Natural killer cell (primary cell): ENCODE measurements around the gene CHCHD10. TPM values are rescaled to one million over a fixed set of nuclear protein-coding genes. Genes with fewer than 3 reads are reported as not detected.
"Not testable (repeated sequence)": the region's sequence is repeated elsewhere in the genome, so short reads cannot be mapped to it uniquely, and the experiment has no call there.

Experiments used
- ATAC-seq, 3 donors: fragments of 150-1000 bp in 2 of 3; fragments of 200-7000 bp in 1 of 3; cut with Tn5 transposase; 1 replicate in 1 of 3; 2 replicates in 2 of 3; pipeline ENCODE4 v1.10.0; 2021; ENCODE audit warnings: mild to moderate bottlenecking in 2 of 3, moderate library complexity in 2 of 3
- DNase-seq, 2 donors: peaks; one replicate each; pipeline versions ENCODE4 v3.0.0 to v3.0.0-alpha.2; 2013 to 2021; ENCODE audit warnings: mixed read lengths in 1 of 2
- H3K27ac ChIP-seq: one replicate; pipeline ENCODE4 v1.5.1; 2013; ENCODE audit warnings: mild to moderate bottlenecking, low read length
- H3K27me3 ChIP-seq: one replicate; pipeline ENCODE4 v1.6.1; 2013; ENCODE audit warnings: low read length; ENCODE audit not compliant: control insufficient read depth, insufficient read depth
- H3K36me3 ChIP-seq: one replicate; pipeline ENCODE4 v1.6.1; 2013; ENCODE audit warnings: low read length; ENCODE audit not compliant: control insufficient read depth, insufficient read depth
- H3K4me1 ChIP-seq: one replicate; pipeline ENCODE4 v1.6.1; 2013; ENCODE audit warnings: low read length; ENCODE audit not compliant: control insufficient read depth, insufficient read depth
- H3K4me3 ChIP-seq: one replicate; pipeline ENCODE4 v1.5.1; 2013; ENCODE audit warnings: low read length
- H3K9me3 ChIP-seq: one replicate; pipeline ENCODE4 v1.6.1; 2013; ENCODE audit warnings: low read length; ENCODE audit not compliant: control insufficient read depth, insufficient read depth
- H3K27ac Mint-ChIP-seq, 2 donors: one replicate each; pipeline ENCODE4 v1.8.0; 2022; ENCODE audit warnings: mild to moderate bottlenecking in 2 of 2, mixed read lengths in 2 of 2, moderate library complexity in 1 of 2
- H3K27me3 Mint-ChIP-seq, 2 donors: one replicate each; pipeline ENCODE4 v1.8.0; 2022; ENCODE audit warnings: low read depth in 2 of 2, mixed read lengths in 2 of 2
- H3K36me3 Mint-ChIP-seq: one replicate; pipeline ENCODE4 v1.8.0; 2022; ENCODE audit warnings: mixed read lengths
- H3K4me1 Mint-ChIP-seq, 2 donors: one replicate each; pipeline ENCODE4 v1.8.0; 2022; ENCODE audit warnings: mixed read lengths in 2 of 2
- H3K4me3 Mint-ChIP-seq: one replicate; pipeline ENCODE4 v1.8.0; 2022; ENCODE audit warnings: mild to moderate bottlenecking, moderate library complexity, mixed read lengths
- H3K9me3 Mint-ChIP-seq, 2 donors: one replicate each; pipeline ENCODE4 v1.8.0; 2022; ENCODE audit warnings: mixed read lengths in 2 of 2
- CTCF ChIP-seq: fragments of 200-600 bp; IDR thresholded peaks from one replicate; pipeline ENCODE4 v1.8.0; 2022; ENCODE audit warnings: antibody characterized with exemption
- WGBS: methylation state at CpG from one replicate; pipeline ENCODE4 v1.1.7; 2013; ENCODE audit warnings: missing lambda C conversion rate; ENCODE audit not compliant: insufficient coverage; 5-methylcytosine and 5-hydroxymethylcytosine counted together
- intact Hi-C: fragments of 100-400 bp; cut with micrococcal nuclease; formaldehyde crosslinking; loops from one replicate; pipeline ENCODE4 v1.14.2; 2022
- total RNA-seq, 4 donors: library from RNA; stranded (reverse); fragments of 120-200 nt in 1 of 4; gene quantifications; one replicate each; pipeline versions ENCODE4 v1.2.3 to v1.2.4, GENCODE V29; 2013 to 2022

Gene CHCHD10
- total RNA-seq, 3 donors from 2014 or later (not counting 1 experiment from before 2014, with no cell fraction given), result 9.3 to 22.5 (median 13.8) TPM

GRCh38 chr22:23742505-23743264 is 25.1 kb downstream of the CHCHD10 start:
- no peak overlapping the region for H3K27ac ChIP-seq
- DNase-seq (no peak), ATAC-seq (no peak)
- peaks cover 28% of the 10 kb centered on the region for H3K36me3 ChIP-seq
- Mint-ChIP-seq H3K27me3 (no peaks in the 10 kb centered on the region), H3K27ac (no peak overlapping the region), H3K36me3 (peaks cover 13% of the 10 kb centered on the region), H3K9me3 (no peaks in the 10 kb centered on the region), H3K4me3 (no peak overlapping the region), H3K4me1 (peaks cover 12 to 19% of the 10 kb centered on the region in 2 donors)
- H3K27me3 ChIP-seq, result no peaks in the 10 kb centered on the region
- TF ChIP-seq CTCF, result no peak
- no peak overlapping the region for H3K4me3 ChIP-seq
- 96% methylated on average over 7 of the region's 7 CpGs for WGBS
- intact Hi-C loops, result no loop called here
- H3K4me1 ChIP-seq, result no peaks in the 10 kb centered on the region
- no peaks in the 10 kb centered on the region for H3K9me3 ChIP-seq

GRCh38 chr22:23737696-23738095 is 30.1 kb downstream of the CHCHD10 start:
- H3K36me3 ChIP-seq, result peaks cover 9% of the 10 kb centered on the region
- no peak overlapping the region for H3K4me3 Mint-ChIP-seq
- ATAC-seq, result no peak
- no peak for DNase-seq
- H3K4me1 Mint-ChIP-seq, result no peaks in the 10 kb centered on the region
- H3K27me3 Mint-ChIP-seq, result no peaks in the 10 kb centered on the region
- H3K27ac ChIP-seq, result no peak overlapping the region
- intact Hi-C loops, result no loop called here
- H3K9me3 Mint-ChIP-seq, result no peaks in the 10 kb centered on the region
- H3K9me3 ChIP-seq, result no peaks in the 10 kb centered on the region
- no peak overlapping the region for H3K4me3 ChIP-seq
- no peak overlapping the region for H3K27ac Mint-ChIP-seq
- H3K4me1 ChIP-seq, result no peaks in the 10 kb centered on the region
- no peak for TF ChIP-seq CTCF
- no peaks in the 10 kb centered on the region for H3K36me3 Mint-ChIP-seq
- H3K27me3 ChIP-seq, result no peaks in the 10 kb centered on the region

- H3K36me3 Mint-ChIP-seq, H3K27me3 ChIP-seq, H3K9me3 Mint-ChIP-seq, H3K36me3 ChIP-seq, H3K4me1 Mint-ChIP-seq, ATAC-seq, H3K4me3 Mint-ChIP-seq, H3K27me3 Mint-ChIP-seq, H3K27ac Mint-ChIP-seq, H3K4me3 ChIP-seq, intact Hi-C loops, H3K4me1 ChIP-seq, DNase-seq, H3K27ac ChIP-seq, H3K9me3 ChIP-seq: not testable (repeated sequence)
- WGBS, result 92% methylated on average over 4 of the region's 4 CpGs
Observed at GRCh38 chr22:23728108-23728507, 39.7 kb downstream of the CHCHD10 start.

GRCh38 chr22:23722724-23723123 is 45.0 kb downstream of the CHCHD10 start:
- intact Hi-C loops, result no loop called here

More at GRCh38 chr22:23722724-23723123, 45.0 kb downstream of the CHCHD10 start:
- H3K9me3 ChIP-seq, result no peaks in the 10 kb centered on the region
- no peaks in the 10 kb centered on the region for H3K27me3 ChIP-seq
- no peaks in the 10 kb centered on the region for H3K27me3 Mint-ChIP-seq
- no peaks in the 10 kb centered on the region for H3K4me1 ChIP-seq
- H3K27ac ChIP-seq, result no peak overlapping the region
- DNase-seq, result no peak
- H3K4me1 Mint-ChIP-seq, result no peaks in the 10 kb centered on the region
- H3K4me3 Mint-ChIP-seq, result no peak overlapping the region
- no peak overlapping the region for H3K4me3 ChIP-seq
- H3K27ac Mint-ChIP-seq, result no peak overlapping the region
- WGBS, result 89% methylated on average over 2 of the region's 2 CpGs
- no peaks in the 10 kb centered on the region for H3K36me3 ChIP-seq
- H3K36me3 Mint-ChIP-seq, result no peaks in the 10 kb centered on the region
- no peak for ATAC-seq
- TF ChIP-seq CTCF, result no peak
- no peaks in the 10 kb centered on the region for H3K9me3 Mint-ChIP-seq
